GM19193 (cell line): ENCODE results near the gene VRTN.

Experiments
- POLR2A ChIP-seq: IDR thresholded peaks from 4 replicates; pipeline ENCODE4 v1.6.1; 2011; ENCODE audit not compliant: insufficient read depth, insufficient read length; ENCODE audit errors: extremely low read depth

Gene VRTN

GRCh38 chr14:74368026-74368425 is 19.8 kb downstream of the VRTN start:
- TF ChIP-seq POLR2A, result no peak

GRCh38 chr14:74368441-74368840 is 20.2 kb downstream of the VRTN start:
- no peak for TF ChIP-seq POLR2A

GRCh38 chr14:74377976-74378690 is 29.9 kb downstream of the VRTN start:
- TF ChIP-seq POLR2A, result no peak

GRCh38 chr14:74380172-74380571 is 31.9 kb downstream of the VRTN start:
- no peak for TF ChIP-seq POLR2A

GRCh38 chr14:74380845-74381244 is 32.6 kb downstream of the VRTN start:
- no peak for TF ChIP-seq POLR2A

GRCh38 chr14:74382231-74382630 is 34.0 kb downstream of the VRTN start:
- TF ChIP-seq POLR2A, result no peak

- no peak for TF ChIP-seq POLR2A
Measured at GRCh38 chr14:74389980-74390379, 41.7 kb downstream of the VRTN start.

GRCh38 chr14:74391479-74391878 is 43.2 kb downstream of the VRTN start:
- TF ChIP-seq POLR2A, result no peak

GRCh38 chr14:74392616-74393570 is 44.6 kb downstream of the VRTN start:
- TF ChIP-seq POLR2A, result no peak

- TF ChIP-seq POLR2A, result no peak
Measured at GRCh38 chr14:74394549-74394948, 46.3 kb downstream of the VRTN start.

- no peak for TF ChIP-seq POLR2A
Measured at GRCh38 chr14:74395094-74395493, 46.8 kb downstream of the VRTN start.

GRCh38 chr14:74400031-74400685 is 51.9 kb downstream of the VRTN start:
- TF ChIP-seq POLR2A, result no peak

- no peak for TF ChIP-seq POLR2A
Measured at GRCh38 chr14:74400919-74401503, 52.7 kb downstream of the VRTN start.

- TF ChIP-seq POLR2A, result peak; percentile 56
Measured at GRCh38 chr14:74401504-74402241, 53.4 kb downstream of the VRTN start.
